ENCODE data around the gene STMN3. TPM values are rescaled to one million over a fixed set of nuclear protein-coding genes. Genes with fewer than 3 reads are reported as not detected.

STMN3 gene
- total and polyA plus RNA-seq, 10 of the 15 experiments (the other 5 are each of a cell fraction or from before 2014, with no cell fraction given): 0.09 to 3.6 (median 1.4) TPM; not detected in 1

- TF ChIP-seq MYC (IDR thresholded peaks at IDR 0.05; ENCODE audit: insufficient read depth, insufficient read length, insufficient replicate concordance, low read length, severe bottlenecking) (no peak), RELA (IDR thresholded peaks at IDR 0.05; ENCODE audit: borderline replicate concordance, partially characterized antibody) (no peak), RBBP5 (conservative IDR thresholded peaks at IDR 0.05) (no peak), TARDBP (IDR thresholded peaks at IDR 0.05; ENCODE audit: borderline replicate concordance) (no peak), EGR1 (IDR thresholded peaks at IDR 0.05; ENCODE audit: borderline replicate concordance in 1 of 2, low read depth in 2 of 2, low read length in 2 of 2) (peak in 1 of 2 experiments; percentile 79; a peak in 1 of 3 replicates), NFYB (IDR thresholded peaks at IDR 0.05; ENCODE audit: insufficient read depth, low read depth, low read length) (no peak), E2F8 (IDR thresholded peaks at IDR 0.05; ENCODE audit: low read depth, partially characterized antibody) (no peak), HCFC1 (IDR thresholded peaks at IDR 0.05; ENCODE audit: low read length) (no peak), TAF1 (IDR thresholded peaks at IDR 0.05; ENCODE audit: borderline replicate concordance, low read depth, low read length) (no peak), MTA2 (IDR thresholded peaks at IDR 0.05; ENCODE audit: low read depth) (no peak), SIX5 (IDR thresholded peaks at IDR 0.05; ENCODE audit: low read depth, low read length, severe bottlenecking) (no peak), MLLT1 (IDR thresholded peaks at IDR 0.05) (no peak), SRF (IDR thresholded peaks at IDR 0.05; ENCODE audit: low read depth in 2 of 2, low read length in 2 of 2) (no peak), DPF2 (IDR thresholded peaks at IDR 0.05) (0 out of 2 replicates have a peak, but pooled peaks have one; percentile 18), MTA3 (IDR thresholded peaks at IDR 0.05; ENCODE audit: borderline replicate concordance, low read length) (no peak), IKZF2 (IDR thresholded peaks at IDR 0.05) (no peak), STAT3 (IDR thresholded peaks at IDR 0.05; ENCODE audit: low read depth, low read length) (no peak), FOXM1 (IDR thresholded peaks at IDR 0.05; ENCODE audit: low read depth, low read length) (no peak)
- TF ChIP-seq, protein P1, sequence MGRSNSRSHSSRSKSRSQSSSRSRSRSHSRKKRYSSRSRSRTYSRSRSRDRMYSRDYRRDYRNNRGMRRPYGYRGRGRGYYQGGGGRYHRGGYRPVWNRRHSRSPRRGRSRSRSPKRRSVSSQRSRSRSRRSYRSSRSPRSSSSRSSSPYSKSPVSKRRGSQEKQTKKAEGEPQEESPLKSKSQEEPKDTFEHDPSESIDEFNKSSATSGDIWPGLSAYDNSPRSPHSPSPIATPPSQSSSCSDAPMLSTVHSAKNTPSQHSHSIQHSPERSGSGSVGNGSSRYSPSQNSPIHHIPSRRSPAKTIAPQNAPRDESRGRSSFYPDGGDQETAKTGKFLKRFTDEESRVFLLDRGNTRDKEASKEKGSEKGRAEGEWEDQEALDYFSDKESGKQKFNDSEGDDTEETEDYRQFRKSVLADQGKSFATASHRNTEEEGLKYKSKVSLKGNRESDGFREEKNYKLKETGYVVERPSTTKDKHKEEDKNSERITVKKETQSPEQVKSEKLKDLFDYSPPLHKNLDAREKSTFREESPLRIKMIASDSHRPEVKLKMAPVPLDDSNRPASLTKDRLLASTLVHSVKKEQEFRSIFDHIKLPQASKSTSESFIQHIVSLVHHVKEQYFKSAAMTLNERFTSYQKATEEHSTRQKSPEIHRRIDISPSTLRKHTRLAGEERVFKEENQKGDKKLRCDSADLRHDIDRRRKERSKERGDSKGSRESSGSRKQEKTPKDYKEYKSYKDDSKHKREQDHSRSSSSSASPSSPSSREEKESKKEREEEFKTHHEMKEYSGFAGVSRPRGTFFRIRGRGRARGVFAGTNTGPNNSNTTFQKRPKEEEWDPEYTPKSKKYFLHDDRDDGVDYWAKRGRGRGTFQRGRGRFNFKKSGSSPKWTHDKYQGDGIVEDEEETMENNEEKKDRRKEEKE (IDR thresholded peaks at IDR 0.05): no peak
- TF ChIP-seq, protein P2, sequence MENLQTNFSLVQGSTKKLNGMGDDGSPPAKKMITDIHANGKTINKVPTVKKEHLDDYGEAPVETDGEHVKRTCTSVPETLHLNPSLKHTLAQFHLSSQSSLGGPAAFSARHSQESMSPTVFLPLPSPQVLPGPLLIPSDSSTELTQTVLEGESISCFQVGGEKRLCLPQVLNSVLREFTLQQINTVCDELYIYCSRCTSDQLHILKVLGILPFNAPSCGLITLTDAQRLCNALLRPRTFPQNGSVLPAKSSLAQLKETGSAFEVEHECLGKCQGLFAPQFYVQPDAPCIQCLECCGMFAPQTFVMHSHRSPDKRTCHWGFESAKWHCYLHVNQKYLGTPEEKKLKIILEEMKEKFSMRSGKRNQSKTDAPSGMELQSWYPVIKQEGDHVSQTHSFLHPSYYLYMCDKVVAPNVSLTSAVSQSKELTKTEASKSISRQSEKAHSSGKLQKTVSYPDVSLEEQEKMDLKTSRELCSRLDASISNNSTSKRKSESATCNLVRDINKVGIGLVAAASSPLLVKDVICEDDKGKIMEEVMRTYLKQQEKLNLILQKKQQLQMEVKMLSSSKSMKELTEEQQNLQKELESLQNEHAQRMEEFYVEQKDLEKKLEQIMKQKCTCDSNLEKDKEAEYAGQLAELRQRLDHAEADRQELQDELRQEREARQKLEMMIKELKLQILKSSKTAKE (IDR thresholded peaks at IDR 0.05; ENCODE audit: low read depth, poor library complexity, severe bottlenecking): no peak
These were observed at the start of gene STMN3 (continued) for GRCh38 chr20:63653041-63653973.
